GM18868 (cell line): ENCODE data around the gene ALDH6A1.
"Not testable (repeated sequence)": the region's sequence is repeated elsewhere in the genome, so short reads cannot be mapped to it uniquely, and the experiment has no call there.

Source experiments
- ATAC-seq: cut with Tn5 transposase; IDR thresholded peaks from one replicate; pipeline ENCODE4 v1.9.1; 2021; ENCODE audit warnings: mild to moderate bottlenecking, moderate library complexity; ENCODE audit not compliant: unreplicated experiment

The ALDH6A1 gene

DNA sequence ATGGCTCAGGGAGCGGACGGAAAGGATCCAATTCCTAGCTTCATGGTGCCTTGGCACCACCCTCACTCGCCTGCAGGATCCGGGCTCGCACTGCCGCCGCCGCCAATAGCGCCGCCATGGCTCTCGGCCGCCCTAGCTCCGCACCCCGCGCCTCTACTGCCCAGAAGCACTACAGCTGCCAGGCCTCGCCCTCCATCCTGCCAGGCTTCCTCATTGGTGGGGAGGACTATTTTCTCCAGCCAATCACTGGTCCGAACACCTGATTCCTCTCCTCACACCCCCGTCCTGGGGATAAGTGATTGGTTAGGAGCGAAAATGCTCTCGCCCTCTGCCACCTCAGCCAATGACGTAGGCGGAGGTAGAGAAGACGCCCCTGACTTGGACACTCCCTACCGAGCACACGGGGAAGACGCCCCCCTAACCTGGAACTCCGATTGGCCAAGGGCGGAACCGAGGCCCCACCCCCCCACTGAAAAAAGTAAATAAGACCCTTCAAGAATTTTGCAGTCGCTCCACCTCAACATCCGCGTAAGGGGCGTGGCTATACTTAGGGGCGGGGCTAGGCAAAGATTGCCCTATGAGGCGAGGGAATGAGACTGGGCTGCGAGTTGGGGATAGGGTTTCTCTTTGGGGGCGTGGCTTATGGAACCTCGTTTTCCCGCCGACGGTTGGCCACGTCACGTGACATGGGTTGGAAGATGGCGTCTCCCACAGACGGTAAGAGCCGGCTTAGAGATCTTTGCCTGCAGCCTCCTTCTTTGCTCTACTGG lies at the start of gene ALDH6A1, which contains the start of gene LIN52:
TSS of gene ALDH6A1 (minus strand) at position 177 of the 770 bp plus-strand sequence. CDS start at position 118, 59 bp downstream.
TSS of gene LIN52 (plus strand) at position 680 of the 770 bp plus-strand sequence. CDS start at position 699, 19 bp downstream.
- peak; percentile 90 for ATAC-seq

DNA sequence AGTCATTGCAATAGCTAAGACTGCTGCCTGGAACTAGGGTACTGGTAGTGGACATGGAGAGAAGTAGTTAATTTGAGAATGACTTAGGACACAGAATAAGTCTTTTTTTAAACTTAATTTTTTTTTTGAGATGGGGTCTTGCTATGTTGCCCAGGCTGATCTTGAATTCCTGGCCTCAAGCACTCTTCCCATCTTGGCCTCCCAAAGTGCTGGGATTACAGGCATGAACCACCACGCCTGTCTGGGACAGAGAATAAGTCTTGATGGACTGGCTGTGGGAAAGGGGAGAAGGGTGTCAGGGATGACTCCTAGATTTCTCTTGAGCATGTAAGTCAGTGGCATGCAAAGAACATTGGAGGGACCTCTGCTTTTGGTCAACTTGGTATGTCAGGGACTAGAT lies 43.4 kb upstream of the ALDH6A1 start:
- no peak for ATAC-seq

DNA sequence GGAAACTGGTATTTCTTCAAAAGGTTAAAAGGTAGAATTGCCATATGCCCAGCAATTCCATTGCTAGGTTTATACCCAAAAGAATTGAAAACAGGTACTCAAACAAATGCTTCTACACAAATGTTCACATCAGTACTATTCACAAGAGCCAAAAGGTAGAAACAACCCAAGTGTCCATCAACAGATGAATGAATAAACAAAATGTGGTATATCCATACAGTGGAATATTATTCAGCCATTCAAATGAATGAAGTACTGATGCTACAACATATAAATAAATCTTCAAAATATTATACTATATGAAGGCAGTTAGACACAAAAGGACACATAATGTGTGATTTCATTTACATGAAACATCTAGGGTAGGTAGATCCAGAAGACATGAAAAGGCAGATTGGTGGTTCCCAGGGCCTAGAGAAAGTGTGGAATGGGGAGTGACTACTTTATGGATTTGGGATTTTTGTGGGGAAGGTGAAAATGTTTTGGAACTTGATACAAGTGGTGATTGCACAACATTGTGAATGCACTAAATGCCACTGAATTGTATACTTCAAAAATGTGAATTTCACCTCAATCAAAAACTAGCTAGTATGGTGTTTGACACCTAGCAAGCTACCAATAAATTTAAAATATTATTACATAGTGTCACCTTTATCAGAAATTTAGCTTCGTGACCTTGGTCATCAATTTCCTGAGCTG lies 42.2 kb upstream of the ALDH6A1 start:
- no peak for ATAC-seq

DNA sequence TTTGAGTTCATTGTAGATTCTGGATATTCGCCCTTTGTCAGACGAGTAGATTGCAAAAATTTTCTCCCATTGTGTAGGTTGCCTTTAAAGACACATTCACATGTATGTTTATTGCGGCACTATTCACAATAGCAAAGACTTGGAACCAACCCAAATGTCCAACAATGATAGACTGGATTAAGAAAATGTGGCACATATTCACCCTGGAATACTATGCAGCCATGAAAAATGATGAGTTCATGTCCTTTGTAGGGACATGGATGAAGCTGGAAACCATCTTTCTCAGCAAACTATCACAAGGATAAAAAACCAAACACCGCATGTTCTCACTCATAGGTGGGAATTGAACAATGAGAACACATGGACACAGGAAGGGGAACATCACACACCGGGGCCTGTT lies 41.2 kb upstream of the ALDH6A1 start:
- not testable (repeated sequence) for ATAC-seq

DNA sequence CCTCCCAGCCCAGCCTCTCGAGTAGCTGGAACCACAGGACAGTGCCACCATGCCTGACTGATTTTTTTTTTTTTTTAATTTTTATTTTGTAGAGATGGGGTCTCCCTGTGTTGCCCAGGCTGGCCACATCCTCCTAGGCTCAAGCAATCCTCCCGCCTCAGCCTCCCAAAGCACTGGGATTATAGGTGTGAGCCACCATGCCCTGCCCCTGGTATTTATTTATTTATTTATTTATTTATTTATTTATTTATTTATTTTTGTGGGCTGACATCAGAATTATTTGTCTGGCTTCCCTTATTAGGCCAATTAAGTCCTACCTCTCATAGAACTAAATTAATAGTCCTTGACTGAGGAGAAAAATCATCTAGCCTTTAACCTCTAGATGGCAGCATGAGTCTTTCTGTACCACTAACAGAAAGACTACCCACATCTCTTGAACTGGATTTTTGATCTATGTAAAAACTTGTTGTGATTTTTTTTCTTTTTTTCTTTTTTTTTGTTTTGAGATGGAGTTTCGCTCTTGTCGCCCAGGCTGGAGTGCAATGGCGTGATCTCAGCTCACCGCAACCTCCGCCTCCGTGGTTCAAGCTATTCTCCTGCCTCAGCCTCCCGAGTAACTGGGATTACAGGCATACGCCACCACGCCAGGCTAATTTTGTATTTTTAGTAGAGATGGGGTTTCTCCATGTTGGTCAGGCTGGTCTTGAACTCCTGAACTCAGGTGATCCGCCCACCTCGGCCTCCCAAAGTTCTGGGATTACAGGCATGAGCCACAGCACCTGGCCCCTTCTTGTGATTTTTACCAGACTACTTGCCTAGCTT lies 27.4 kb upstream of the ALDH6A1 start:
- ATAC-seq, result not testable (repeated sequence)

DNA sequence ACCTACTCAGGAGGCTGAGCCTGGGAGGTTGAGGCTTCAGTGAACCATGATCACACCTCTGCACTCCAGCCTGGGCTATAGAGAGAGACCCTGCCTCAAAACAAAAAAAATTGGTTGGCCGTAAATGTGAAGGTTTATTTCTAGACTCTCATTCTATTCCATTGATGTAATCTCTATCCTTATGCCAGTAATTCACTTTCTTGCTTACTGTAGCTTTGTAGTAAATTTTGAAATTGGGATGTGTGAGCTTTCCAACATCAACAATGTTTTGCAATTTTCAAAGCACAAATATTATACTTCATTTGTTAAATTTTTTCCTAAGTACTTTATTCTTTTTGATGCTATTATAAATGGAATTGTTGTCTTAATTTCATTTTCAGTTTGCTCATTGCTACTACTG lies 25.1 kb upstream of the ALDH6A1 start:
- no peak for ATAC-seq

DNA sequence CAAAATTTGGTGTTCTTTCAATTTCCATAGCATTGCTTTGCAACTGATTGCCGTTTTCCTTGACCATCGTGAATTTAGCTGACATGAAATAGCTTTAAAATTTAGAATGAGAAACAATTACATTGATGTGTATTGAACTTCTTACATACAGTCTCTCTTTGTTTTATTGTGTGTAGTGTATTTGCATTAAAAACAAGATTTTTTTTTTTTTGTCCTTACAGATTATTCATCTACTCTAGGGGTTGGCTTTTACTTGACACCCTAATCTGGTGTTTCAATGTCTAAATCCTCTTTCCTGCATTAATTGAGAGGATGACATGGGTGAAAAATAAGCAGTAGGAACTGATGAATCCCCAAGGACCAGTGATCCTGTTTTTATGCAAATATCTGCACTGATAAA lies 21.1 kb upstream of the ALDH6A1 start:
- no peak for ATAC-seq

DNA sequence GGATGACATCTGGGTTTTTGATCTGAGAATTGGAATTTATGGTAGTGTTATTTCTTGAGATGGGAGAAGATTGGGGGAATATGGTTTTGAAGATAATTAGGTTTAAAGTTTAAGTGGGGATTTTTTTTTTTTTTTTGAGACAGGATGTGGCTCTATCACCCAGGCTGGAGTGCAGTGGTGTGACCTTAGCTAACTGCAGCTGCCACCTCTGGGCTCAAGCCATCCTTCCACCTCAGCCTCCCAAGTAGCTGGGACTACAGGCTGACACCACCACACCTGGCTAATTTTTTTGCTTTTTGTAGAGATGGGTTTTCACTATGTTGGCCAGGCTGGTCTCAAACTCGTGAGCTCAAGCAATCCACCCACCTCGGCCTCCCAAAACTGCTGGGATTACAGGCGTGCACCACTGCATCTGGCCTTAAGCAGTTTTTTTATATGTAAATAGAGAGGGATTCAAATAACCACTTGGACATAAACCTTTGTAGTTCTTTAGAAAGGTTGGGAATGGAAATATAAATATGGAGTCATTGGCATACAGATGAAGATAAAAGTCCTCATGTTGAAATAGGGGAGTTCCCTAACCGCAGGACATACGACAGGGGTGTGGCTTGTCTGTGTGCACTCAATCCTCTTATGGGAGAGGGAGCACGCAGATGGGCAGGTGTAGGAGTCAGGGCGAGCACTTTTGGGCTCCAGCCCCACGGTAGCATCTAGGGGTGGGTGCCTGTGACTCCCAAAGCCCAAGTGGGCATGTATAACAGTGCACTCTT lies 5.2 kb upstream of the ALDH6A1 start:
- ATAC-seq, result no peak

DNA sequence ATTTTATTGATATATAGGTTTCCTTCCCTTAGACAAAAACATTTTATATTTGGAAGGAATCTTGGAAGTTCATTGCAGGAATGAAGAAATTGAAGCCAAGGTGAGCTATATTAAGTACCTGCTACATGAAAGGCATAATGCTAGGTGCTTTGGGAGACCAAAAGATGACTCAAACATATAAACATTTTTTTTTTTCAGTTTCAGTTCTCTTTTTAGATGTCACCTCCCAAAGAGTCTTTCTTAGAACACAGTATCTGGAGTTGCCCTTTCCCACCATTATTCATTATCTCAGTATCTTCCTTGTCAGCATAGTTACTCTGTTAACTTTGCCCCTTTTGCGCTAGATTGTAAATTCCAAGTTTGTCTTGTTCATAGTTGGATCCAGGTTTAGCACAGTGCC lies 1.6 kb upstream of the ALDH6A1 start:
- ATAC-seq, result no peak

DNA sequence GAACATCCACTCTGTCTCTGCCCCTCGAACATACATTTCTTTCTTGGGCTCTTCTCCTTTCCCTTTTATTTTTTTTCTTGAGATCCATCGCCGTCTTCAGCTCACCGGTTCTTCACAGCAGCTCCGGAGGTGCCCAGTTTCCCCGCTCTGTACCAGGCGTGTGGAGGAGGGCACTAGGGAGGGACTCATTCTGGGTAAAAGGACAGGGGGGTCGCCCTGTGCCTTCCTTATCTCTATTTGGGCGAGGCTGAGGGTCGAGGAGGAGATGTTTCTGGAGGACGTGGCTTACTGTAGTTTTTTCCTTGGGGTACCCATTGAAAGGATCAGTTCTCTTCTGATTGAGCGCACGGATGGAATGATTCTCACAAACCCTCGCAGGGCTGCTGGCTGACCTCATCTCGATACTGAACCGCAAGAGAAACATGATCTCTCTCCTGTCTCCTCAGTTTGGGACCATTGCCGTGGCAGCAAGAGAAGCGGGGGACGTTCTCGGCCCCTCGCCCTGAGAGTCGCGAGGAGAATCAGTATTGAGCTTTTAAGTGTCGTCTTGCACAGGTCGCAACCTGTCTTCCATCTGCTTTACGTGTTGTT lies 889 bp upstream of the ALDH6A1 start:
- no peak for ATAC-seq

DNA sequence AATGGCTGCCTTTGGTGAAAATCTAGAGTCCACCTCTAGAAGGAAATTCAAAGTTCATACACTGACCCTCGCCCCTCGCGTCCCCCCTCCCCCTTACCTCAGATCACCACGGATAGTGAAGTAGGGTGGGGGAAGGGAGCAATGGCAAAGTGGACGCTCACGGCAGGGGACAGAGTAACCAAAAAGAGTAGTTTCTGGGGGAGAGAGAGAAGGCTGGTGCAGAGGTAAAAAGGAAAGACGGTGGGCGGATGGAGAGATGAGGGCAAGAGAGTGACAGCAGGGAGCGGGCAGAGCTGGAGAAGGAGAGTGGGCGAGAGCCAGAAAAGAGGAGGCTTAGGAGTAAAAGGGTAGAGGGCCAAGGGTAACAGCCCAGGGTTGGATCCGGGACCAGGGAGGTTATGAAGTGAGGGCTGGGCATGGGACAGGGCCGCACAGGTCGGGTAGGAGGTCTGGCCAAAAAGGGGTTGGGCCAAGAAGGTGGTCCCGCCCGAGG lies 423 bp downstream of the ALDH6A1 start:
- no peak for ATAC-seq

DNA sequence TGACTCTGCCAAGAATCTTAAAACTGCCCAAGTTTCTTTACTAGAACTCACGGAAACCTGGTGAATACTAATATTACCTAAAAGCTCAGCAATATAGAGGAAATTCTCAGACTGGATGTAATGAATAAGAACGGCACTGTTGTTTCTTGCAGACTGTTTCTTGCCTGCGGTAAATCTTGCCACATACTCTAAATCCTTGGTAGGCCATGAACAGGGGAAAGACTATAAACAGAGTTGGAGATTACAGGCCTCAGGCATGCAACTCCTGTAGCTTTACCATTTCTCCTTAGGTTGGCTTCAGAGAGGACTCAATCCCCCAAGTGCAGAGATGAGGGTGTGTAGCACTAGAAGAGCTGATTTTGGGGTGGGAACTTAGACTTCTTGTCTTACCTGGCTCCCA lies 1.1 kb downstream of the ALDH6A1 start:
- no peak for ATAC-seq

DNA sequence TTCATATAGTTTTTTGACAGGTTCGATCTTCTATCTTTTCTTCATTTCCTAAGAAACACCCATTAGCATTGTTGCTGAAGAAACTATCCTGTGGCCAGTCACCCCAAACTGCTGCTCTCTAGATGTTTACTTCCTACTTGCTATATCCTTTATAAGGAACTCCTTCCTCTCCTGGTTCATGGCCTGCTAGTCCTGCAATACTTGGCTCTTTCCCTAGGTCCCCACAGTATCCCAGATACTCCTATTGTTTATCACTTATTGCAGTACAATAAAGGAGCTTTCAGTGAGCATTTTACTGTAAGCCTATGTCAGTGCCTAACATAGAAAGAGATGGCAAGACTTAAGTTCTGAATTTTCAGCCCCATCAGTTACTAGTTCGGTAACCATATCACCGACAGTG lies 2.8 kb downstream of the ALDH6A1 start:
- no peak for ATAC-seq

DNA sequence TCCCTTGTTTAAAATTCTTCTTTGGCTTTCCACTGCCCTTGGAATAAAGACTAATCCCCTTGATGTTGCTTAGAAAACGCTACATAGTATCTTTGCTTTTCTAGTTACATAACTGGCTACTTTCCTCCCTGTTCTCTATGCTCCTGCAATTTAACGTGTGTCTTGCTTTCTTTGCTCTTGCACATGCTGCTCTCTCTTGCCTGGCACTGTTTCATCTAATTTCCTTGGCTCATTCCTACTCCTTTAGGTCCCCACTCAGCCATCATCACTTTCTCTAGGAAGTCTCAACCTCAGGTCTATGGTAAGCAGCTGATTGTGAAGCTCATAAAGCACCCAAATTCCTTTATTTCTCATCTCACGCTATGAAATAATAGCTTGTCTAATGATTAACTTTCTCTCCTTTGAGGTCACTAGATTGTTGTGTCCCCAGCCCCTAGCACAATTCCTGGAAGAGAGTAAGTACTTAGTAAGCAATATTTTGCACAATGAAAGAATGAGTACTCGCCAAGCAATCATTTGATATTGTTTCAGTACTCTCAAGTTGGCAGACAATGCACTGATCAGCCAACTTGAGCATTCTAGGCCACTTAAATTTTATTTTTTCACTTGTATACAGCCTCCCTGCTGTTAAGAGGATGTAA lies 3.3 kb downstream of the ALDH6A1 start:
- ATAC-seq, result no peak

DNA sequence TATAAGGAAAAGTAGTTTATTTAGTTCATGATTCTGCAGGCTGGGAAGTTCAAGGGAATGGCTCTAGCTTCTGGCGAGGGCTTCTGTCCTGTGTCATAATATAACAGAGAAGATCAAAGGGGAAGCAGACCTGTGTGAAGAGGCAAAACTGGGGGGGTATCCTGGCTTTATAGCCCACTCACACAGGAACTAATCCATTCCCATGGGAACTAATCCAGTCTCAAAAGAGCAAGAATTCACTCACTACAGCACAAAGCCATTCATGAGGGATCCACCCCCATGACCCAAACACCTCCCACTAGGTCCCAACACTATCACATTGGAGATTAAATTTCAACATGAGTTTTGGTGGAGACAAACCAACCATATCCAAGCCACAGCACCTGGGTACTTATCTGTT lies 6.9 kb downstream of the ALDH6A1 start:
- ATAC-seq, result no peak

DNA sequence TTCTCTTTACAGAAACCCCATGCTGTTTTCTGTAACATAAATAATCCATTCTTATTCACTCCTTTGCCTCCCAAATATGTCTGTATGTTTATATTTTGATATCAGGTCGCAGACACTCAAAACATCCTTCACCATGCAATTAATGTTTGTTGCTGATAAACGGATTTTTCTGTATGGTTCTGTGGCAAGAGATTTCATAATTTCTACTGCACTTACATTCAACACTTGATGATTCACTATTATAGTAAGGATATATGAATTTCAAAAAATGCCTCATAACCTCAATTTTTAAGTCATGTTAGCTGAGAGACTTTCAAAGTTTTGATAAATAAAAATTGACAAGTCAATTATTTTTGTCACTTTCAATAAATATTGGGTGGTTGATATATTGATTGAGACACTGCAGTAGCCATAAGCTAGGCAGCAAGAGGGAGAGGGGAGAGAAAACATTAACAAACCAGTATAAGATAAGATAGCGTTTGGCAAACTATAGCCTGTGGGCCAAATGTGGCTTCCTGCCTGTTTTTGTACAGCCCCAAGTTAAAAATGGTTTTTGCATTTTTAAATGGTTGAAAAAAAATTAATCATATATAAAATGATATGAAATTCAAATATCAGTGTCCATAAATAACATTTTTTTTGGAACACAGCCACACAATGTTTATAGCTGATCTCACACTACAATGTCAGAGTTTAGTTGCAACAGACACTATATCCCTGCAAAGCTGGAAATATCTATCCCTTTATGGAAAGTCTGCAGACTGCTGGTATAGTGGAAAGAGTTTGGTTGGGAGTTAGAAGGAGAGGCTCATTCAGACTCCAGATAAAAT lies 18.3 kb downstream of the ALDH6A1 start:
- ATAC-seq, result no peak

DNA sequence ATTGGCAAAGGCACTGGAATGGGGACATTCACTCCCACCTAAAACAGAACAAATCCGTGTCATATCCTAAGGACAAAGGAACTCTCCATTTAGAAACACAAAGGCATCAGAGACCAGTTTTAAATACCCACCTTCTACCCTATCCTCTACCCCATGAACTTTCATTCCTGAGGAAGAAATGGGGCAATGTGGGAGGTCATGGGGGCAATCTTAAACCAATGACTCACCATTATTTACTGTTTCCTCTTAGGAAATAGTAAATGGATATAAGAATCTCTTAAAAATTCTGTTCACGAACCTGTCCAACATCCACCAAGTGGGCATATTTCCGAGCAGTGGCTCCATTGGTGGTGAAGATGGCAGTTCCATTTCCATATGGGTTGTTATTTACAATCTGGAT lies 19.4 kb downstream of the ALDH6A1 start:
- ATAC-seq, result no peak

DNA sequence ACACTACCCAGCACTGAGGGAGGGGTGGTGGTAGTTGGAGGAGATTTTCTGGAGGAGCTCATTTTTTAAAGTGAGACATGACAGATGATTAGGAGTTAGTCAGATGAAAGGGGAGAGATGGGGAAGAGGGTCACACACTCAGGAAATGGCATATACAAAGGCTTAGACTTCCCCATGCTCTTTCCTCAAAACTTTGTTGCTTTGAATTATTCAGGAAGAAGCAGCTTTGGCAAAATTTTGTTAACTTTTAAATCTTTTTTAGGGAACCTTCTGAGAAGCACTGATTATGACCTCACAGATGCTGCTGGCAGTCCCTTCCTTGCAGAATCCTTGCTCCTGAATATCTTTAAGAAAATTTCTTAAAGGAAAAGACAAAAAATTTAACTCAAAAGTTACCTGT lies 19.8 kb downstream of the ALDH6A1 start:
- ATAC-seq, result no peak

DNA sequence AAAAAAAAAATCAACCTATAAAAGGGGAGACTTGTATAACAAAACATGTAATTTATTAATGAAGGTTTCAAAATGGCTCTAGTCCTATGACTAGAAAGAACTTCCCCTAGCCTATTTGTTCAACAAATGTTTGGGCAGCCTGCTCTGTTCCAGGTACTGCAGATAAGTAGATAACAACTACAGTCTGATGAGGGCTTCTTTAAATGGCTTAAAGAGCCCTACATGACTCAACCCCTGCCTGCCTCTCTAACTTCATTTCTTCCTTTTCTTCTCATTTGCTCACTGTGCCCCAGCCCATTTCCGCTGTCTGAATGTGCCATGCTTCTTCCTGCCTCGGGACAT lies 21.5 kb downstream of the ALDH6A1 start:
- ATAC-seq, result no peak
